DND-41 (cell line): ENCODE data around the gene MMP24OS.

Experiments
- CTCF ChIP-seq: IDR thresholded peaks from 2 replicates; pipeline ENCODE4 v1.5.1; 2012; ENCODE audit warnings: borderline replicate concordance, low read length, moderate library complexity, mild to moderate bottlenecking; ENCODE audit not compliant: poor library complexity, severe bottlenecking; ENCODE audit errors: extremely low read depth
- EZH2 ChIP-seq: IDR thresholded peaks from 3 replicates; pipeline ENCODE4 v1.6.1; 2012; ENCODE audit warnings: borderline replicate concordance, low read depth, mild to moderate bottlenecking, moderate library complexity, low read length, inconsistent platforms; ENCODE audit not compliant: severe bottlenecking

GRCh38 chr20:35316086-35316485 is 38.2 kb upstream of the MMP24OS start:
- TF ChIP-seq CTCF (no peak), EZH2 (no peak)
